ENCODE data around the gene PIP5K1B.

DNA sequence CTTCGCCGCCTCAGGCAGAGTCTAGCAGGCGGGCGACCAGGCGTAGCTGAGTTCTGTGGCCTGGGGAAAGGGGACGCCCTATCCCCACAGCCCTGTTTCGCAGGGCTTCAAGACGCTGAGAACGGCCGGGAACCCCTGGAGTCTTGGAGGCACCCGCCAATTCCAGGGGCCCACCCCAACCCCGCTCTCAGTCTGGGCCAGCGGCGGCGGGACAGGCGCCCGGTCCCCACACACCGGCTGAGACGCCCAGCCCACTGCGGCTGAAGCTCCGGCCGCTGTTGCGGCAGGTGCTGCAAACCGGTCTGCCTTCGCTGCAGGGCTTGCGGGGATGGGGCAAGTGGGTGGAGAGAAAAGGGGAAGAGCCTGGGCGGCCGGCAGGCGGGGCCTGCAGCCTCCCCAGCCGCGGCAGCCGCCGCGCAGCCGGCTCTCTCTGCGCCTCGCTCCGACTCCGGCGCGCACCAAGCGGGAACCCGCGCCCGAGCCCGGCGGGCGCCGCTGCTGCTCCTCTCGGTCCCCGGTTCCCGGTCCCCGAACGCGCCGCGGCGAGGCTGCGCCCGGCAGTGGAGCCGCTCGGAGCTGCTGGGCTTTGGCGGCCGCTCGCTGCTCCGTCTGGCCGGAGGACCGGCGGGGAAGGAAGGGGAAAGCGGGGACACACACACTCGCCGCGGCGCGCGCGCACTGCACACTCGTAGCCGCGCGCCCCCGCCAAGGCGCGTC, at the start of gene PIP5K1B:
- TF ChIP-seq, protein P1, sequence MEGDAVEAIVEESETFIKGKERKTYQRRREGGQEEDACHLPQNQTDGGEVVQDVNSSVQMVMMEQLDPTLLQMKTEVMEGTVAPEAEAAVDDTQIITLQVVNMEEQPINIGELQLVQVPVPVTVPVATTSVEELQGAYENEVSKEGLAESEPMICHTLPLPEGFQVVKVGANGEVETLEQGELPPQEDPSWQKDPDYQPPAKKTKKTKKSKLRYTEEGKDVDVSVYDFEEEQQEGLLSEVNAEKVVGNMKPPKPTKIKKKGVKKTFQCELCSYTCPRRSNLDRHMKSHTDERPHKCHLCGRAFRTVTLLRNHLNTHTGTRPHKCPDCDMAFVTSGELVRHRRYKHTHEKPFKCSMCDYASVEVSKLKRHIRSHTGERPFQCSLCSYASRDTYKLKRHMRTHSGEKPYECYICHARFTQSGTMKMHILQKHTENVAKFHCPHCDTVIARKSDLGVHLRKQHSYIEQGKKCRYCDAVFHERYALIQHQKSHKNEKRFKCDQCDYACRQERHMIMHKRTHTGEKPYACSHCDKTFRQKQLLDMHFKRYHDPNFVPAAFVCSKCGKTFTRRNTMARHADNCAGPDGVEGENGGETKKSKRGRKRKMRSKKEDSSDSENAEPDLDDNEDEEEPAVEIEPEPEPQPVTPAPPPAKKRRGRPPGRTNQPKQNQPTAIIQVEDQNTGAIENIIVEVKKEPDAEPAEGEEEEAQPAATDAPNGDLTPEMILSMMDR (IDR thresholded peaks at IDR 0.05) = peak in 2 of 6 experiments; percentile 13 to 35
- TF ChIP-seq POLR2A (IDR thresholded peaks at IDR 0.05) = peak; percentile 58 to 95
